H9 (cell line): ENCODE measurements around the gene INSL3. TPM values are rescaled to one million over a fixed set of nuclear protein-coding genes. Genes with fewer than 3 reads are reported as not detected.
"Not testable (repeated sequence)": the region's sequence is repeated elsewhere in the genome, so short reads cannot be mapped to it uniquely, and the experiment has no call there.

ENCODE experiments used
- DNase-seq: peaks from one replicate; pipeline ENCODE4 v3.0.0-alpha.2; 2017
- H2AFZ ChIP-seq: one replicate; pipeline ENCODE4 v1.6.1; 2013; ENCODE audit warnings: mild to moderate bottlenecking, low read length, control low read depth, moderate library complexity
- H2AK5ac ChIP-seq: 2 replicates; pipeline ENCODE4 v1.6.1; 2013; ENCODE audit warnings: low read length, control low read depth, mixed read lengths; ENCODE audit not compliant: insufficient read length
- H2BK120ac ChIP-seq: one replicate; pipeline ENCODE4 v1.6.1; 2013; ENCODE audit warnings: low read depth, mild to moderate bottlenecking, low read length, control low read depth, inconsistent platforms; ENCODE audit not compliant: poor library complexity, severe bottlenecking
- H2BK12ac ChIP-seq: 2 replicates; pipeline ENCODE4 v1.6.1; 2013; ENCODE audit warnings: low read length, control low read depth, mixed read lengths, low read depth; ENCODE audit not compliant: insufficient read length
- H2BK15ac ChIP-seq: 2 replicates; pipeline ENCODE4 v1.6.1; 2013; ENCODE audit warnings: low read depth, low read length, control low read depth
- H2BK20ac ChIP-seq: one replicate; pipeline ENCODE4 v1.6.1; 2013; ENCODE audit warnings: low read depth, mild to moderate bottlenecking, low read length, control low read depth, inconsistent platforms; ENCODE audit not compliant: poor library complexity, severe bottlenecking
- H2BK5ac ChIP-seq: 2 replicates; pipeline ENCODE4 v1.6.1; 2013; ENCODE audit warnings: low read length, control low read depth, mixed read lengths; ENCODE audit not compliant: insufficient read length
- H3K14ac ChIP-seq: 2 replicates; pipeline ENCODE4 v1.6.1; 2013; ENCODE audit warnings: low read length, control low read depth; ENCODE audit not compliant: insufficient read depth
- H3K18ac ChIP-seq: 2 replicates; pipeline ENCODE4 v1.6.1; 2013; ENCODE audit warnings: low read depth, mild to moderate bottlenecking, mixed read lengths, low read length, control low read depth; ENCODE audit not compliant: insufficient read length
- H3K23ac ChIP-seq: 2 replicates; pipeline ENCODE4 v1.6.1; 2013; ENCODE audit warnings: low read length, control low read depth, mixed read lengths, low read depth; ENCODE audit not compliant: insufficient read length
- H3K23me2 ChIP-seq: 2 replicates; pipeline ENCODE4 v1.6.1; 2013; ENCODE audit warnings: low read depth, mild to moderate bottlenecking, mixed read lengths, low read length, control low read depth; ENCODE audit not compliant: insufficient read length, poor library complexity, severe bottlenecking
- H3K27ac ChIP-seq: 2 replicates; pipeline ENCODE4 v1.5.1; 2013; ENCODE audit warnings: low read length, control low read depth, mixed read lengths, low read depth; ENCODE audit not compliant: insufficient read length
- H3K27me3 ChIP-seq: 2 replicates; pipeline ENCODE4 v1.6.1; 2013; ENCODE audit warnings: low read length, control low read depth, inconsistent platforms; ENCODE audit not compliant: insufficient read depth
- H3K4ac ChIP-seq: 2 replicates; pipeline ENCODE4 v1.6.1; 2013; ENCODE audit warnings: low read depth, mild to moderate bottlenecking, control low read depth, inconsistent platforms, low read length, moderate library complexity
- H3K4me1 ChIP-seq: 2 replicates; pipeline ENCODE4 v1.6.1; 2013; ENCODE audit warnings: low read length, control low read depth, inconsistent platforms; ENCODE audit not compliant: insufficient read depth
- H3K4me2 ChIP-seq: 2 replicates; pipeline ENCODE4 v1.6.1; 2013; ENCODE audit warnings: low read length, control low read depth, mixed read lengths; ENCODE audit not compliant: insufficient read length, insufficient read depth
- H3K56ac ChIP-seq: 2 replicates; pipeline ENCODE4 v1.6.1; 2013; ENCODE audit warnings: low read depth, mild to moderate bottlenecking, mixed read lengths, low read length, control low read depth; ENCODE audit not compliant: insufficient read length
- H3K79me1 ChIP-seq: 2 replicates; pipeline ENCODE4 v1.6.1; 2013; ENCODE audit warnings: low read depth, mild to moderate bottlenecking, moderate library complexity, low read length, control low read depth, inconsistent platforms; ENCODE audit not compliant: insufficient read depth, poor library complexity, severe bottlenecking
- H3K79me2 ChIP-seq: 2 replicates; pipeline ENCODE4 v1.6.1; 2013; ENCODE audit warnings: low read length, control low read depth, inconsistent platforms; ENCODE audit not compliant: insufficient read depth
- H3K9ac ChIP-seq: 2 replicates; pipeline ENCODE4 v1.6.1; 2013; ENCODE audit warnings: low read length, control low read depth, mixed read lengths; ENCODE audit not compliant: insufficient read length; ENCODE audit errors: extremely low read depth
- H3K9me3 ChIP-seq: one replicate; pipeline ENCODE4 v1.6.1; 2013; ENCODE audit warnings: low read depth, low read length, inconsistent platforms; ENCODE audit not compliant: control insufficient read depth
- H3T11ph ChIP-seq: one replicate; pipeline ENCODE4 v1.6.1; 2013; ENCODE audit warnings: mild to moderate bottlenecking, low read length, control low read depth, inconsistent platforms
- H4K20me1 ChIP-seq: one replicate; pipeline ENCODE4 v1.6.1; 2013; ENCODE audit not compliant: control insufficient read depth, insufficient read length, insufficient read depth
- H4K5ac ChIP-seq: 2 replicates; pipeline ENCODE4 v1.6.1; 2013; ENCODE audit warnings: low read depth, mild to moderate bottlenecking, mixed read lengths, low read length, control low read depth; ENCODE audit not compliant: insufficient read length
- H4K8ac ChIP-seq: replicated peaks from 2 replicates; pipeline ENCODE4 v1.6.1; 2013; ENCODE audit warnings: low read length, control low read depth, mixed read lengths, low read depth; ENCODE audit not compliant: insufficient read length
- H4K91ac ChIP-seq: 2 replicates; pipeline ENCODE4 v1.6.1; 2013; ENCODE audit warnings: low read depth, mild to moderate bottlenecking, moderate library complexity, mixed read lengths, low read length, control low read depth; ENCODE audit not compliant: insufficient read length
- H3K27ac Mint-ChIP-seq, 3 experiments: 2 replicates in 2 of 3; 3 replicates in 1 of 3; pipeline ENCODE4 v1.8.0; 2020 to 2021; ENCODE audit warnings: mixed read lengths in 3 of 3, mild to moderate bottlenecking in 1 of 3, moderate library complexity in 1 of 3
- H3K27me3 Mint-ChIP-seq: 2 replicates; pipeline ENCODE4 v1.8.0; 2021; ENCODE audit warnings: low read depth, mild to moderate bottlenecking, moderate library complexity, mixed read lengths
- H3K36me3 Mint-ChIP-seq, 3 experiments: 2 replicates in 2 of 3; 3 replicates in 1 of 3; pipeline ENCODE4 v1.8.0; 2020 to 2021; ENCODE audit warnings: low read depth in 3 of 3, mixed read lengths in 3 of 3; ENCODE audit not compliant: insufficient read depth in 1 of 3
- H3K4me1 Mint-ChIP-seq, 2 experiments: 2 replicates each; pipeline ENCODE4 v1.8.0; 2020; ENCODE audit warnings: mixed read lengths in 2 of 2
- H3K4me3 Mint-ChIP-seq, 2 experiments: 2 replicates in 1 of 2; 3 replicates in 1 of 2; pipeline ENCODE4 v1.8.0; 2020 to 2021; ENCODE audit warnings: mild to moderate bottlenecking in 2 of 2, mixed read lengths in 2 of 2, moderate library complexity in 1 of 2
- H3K9me3 Mint-ChIP-seq, 2 experiments: 2 replicates in 1 of 2; 3 replicates in 1 of 2; pipeline ENCODE4 v1.8.0; 2020; ENCODE audit warnings: mild to moderate bottlenecking in 2 of 2, mixed read lengths in 2 of 2, moderate library complexity in 1 of 2
- CTCF ChIP-seq: fragments of 200-600 bp; sonication (generic); conservative IDR thresholded peaks from 3 replicates; pipeline ENCODE4 v1.8.0; 2021; ENCODE audit warnings: antibody characterized with exemption, mild to moderate bottlenecking
- WGBS: extraction: QIAGEN DNeasy Blood & Tissue Kit; methylation state at CpG from one replicate; pipeline ENCODE4 v1.1.7; 2013; ENCODE audit warnings: missing lambda C conversion rate, low lambda C conversion rate, mixed read lengths; ENCODE audit not compliant: insufficient read length; ENCODE audit errors: extremely low coverage; 5-methylcytosine and 5-hydroxymethylcytosine counted together
- total RNA-seq: library from RNA; stranded (reverse); gene quantifications from 2 replicates; pipeline ENCODE4 v1.2.1, GENCODE V29; 2021

Gene INSL3
- total RNA-seq, 1 experiment from 2014 or later = 0.63 TPM

DNA sequence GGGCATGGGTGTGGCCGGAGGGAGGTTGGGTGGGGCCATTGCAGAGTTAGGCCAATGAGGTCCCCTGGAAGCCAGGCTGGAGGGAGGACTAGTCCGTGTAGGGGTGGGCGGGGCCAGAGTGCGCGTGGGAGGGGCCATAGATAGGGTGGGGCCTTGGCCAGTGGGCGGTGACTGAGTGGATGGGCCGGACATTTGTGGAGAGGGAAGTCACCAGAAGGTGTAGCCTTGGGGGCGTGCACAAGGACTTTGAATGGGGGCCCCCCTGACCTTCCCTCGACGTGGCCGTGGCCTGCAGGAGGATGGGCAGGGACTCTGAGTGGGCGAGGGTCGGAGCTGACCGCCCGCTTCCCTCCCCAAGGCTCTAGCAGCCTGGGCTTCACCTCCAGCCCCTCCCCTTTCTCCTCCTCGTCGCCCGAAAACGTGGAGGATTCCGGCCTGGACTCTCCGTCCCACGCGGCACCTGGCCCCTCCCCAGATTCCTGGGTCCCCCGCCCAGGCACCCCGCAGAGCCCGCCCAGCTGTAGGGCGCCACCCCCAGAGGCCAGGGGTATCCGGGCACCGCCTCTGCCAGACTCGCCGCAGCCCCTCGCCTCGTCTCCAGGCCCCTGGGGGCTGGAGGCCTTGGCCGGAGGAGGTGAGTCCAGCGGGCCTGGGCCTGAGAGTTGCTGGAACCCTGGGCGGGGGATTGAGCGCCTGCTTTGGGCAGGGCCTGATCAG is 42.9 kb downstream of the INSL3 start:
- DNase-seq = peak; percentile 97
- no peak overlapping the region; the same call in 1 of the 2 replicates for H3K14ac ChIP-seq
- Mint-ChIP-seq H3K36me3 (peaks cover 3 to 10% (median 4%) of the 10 kb centered on the region in 3 experiments; a peak in 3 of 7 replicates), H3K9me3 (peaks cover 0 to 2% of the 10 kb centered on the region in 2 experiments; a peak in 1 of 5 replicates), H3K4me3 (peak overlapping the region; percentile 64 to 84), H3K27ac (peak overlapping the region in 1 of 3 experiments; percentile 18; a peak in 2 of 7 replicates), H3K4me1 (peaks cover 13 to 23% of the 10 kb centered on the region in 2 experiments), H3K27me3 (0 out of 2 replicates have a peak, but pooled peaks cover 2% of the 10 kb centered on the region)
- no peak for TF ChIP-seq CTCF
- H2BK120ac ChIP-seq = no peak overlapping the region
- no peak overlapping the region for H2BK15ac ChIP-seq
- no peak overlapping the region for H2BK20ac ChIP-seq
- no peak overlapping the region for H3T11ph ChIP-seq
- no peaks in the 10 kb centered on the region for H3K9me3 ChIP-seq
- H4K5ac ChIP-seq = no peak overlapping the region
- WGBS = no CpG with 5 or more reads among the region's 37 CpGs
- no peaks in the 10 kb centered on the region for H3K79me2 ChIP-seq
- H3K23ac ChIP-seq = no peak overlapping the region
- H3K27me3 ChIP-seq = no peaks in the 10 kb centered on the region
- no peak overlapping the region for H2BK5ac ChIP-seq
- peaks cover 2% of the 10 kb centered on the region for H4K20me1 ChIP-seq
- H2BK12ac ChIP-seq = no peak overlapping the region
- peaks cover 13% of the 10 kb centered on the region for H3K23me2 ChIP-seq
- H3K27ac ChIP-seq = no peak overlapping the region
- peak overlapping the region; percentile 92 for H3K4me2 ChIP-seq
- no peaks in the 10 kb centered on the region for H3K4me1 ChIP-seq
- peak overlapping the region; percentile 66 for H3K18ac ChIP-seq
- no peaks in the 10 kb centered on the region for H3K79me1 ChIP-seq
- H2AFZ ChIP-seq = no peak overlapping the region
- H4K8ac ChIP-seq = no peak overlapping the region
- H3K4ac ChIP-seq = no peak overlapping the region
- no peak overlapping the region for H2AK5ac ChIP-seq
- H3K9ac ChIP-seq = no peak overlapping the region
- no peak overlapping the region for H4K91ac ChIP-seq
- H3K56ac ChIP-seq = no peak overlapping the region

DNA sequence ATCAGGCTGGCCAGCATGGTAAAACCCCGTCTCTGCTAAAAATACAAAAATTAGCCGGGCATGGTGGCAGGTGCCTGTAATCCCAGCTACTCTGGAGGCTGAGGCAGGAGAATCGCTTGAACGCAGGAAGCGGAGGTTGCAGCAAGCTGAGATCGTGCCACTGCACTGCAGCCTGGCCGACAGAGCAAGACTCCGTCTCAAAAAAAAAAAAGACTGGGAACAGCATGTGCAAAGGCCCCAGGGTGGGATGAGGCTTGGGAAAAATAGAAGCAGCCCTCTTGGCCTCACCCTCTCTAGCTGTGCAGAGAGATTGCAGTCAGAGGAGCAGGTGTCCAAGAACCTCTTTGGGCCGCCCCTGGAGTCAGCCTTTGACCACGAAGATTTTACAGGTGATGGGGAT is 43.5 kb downstream of the INSL3 start:
- H3K23me2 ChIP-seq = peaks cover 13% of the 10 kb centered on the region
- not testable (repeated sequence) for H3K79me1 ChIP-seq, H3K9me3 Mint-ChIP-seq, H4K8ac ChIP-seq, H3K9ac ChIP-seq, DNase-seq, H4K91ac ChIP-seq, H3K56ac ChIP-seq, H2BK15ac ChIP-seq, H3K27me3 Mint-ChIP-seq, H3K9me3 ChIP-seq, H3K4ac ChIP-seq, H3T11ph ChIP-seq, H3K4me2 ChIP-seq, H3K27me3 ChIP-seq, H2BK12ac ChIP-seq, H4K20me1 ChIP-seq, H3K23ac ChIP-seq, H4K5ac ChIP-seq, H2BK20ac ChIP-seq, H3K36me3 Mint-ChIP-seq, H3K14ac ChIP-seq, H2BK120ac ChIP-seq, H3K79me2 ChIP-seq, H2BK5ac ChIP-seq, H2AK5ac ChIP-seq, H3K4me1 ChIP-seq, H3K18ac ChIP-seq, H2AFZ ChIP-seq, H3K27ac ChIP-seq
- peak overlapping the region; percentile 64 to 84; a peak in 4 of 5 replicates for H3K4me3 Mint-ChIP-seq
- H3K27ac Mint-ChIP-seq = peak overlapping the region in 1 of 3 experiments; percentile 18; a peak in 1 of 7 replicates
- peaks cover 13 to 23% of the 10 kb centered on the region in 2 experiments for H3K4me1 Mint-ChIP-seq
- no CpG with 5 or more reads among the region's 10 CpGs for WGBS
